ENCODE results near the gene EPHA1. TPM values are rescaled to one million over a fixed set of nuclear protein-coding genes. Genes with fewer than 3 reads are reported as not detected.

The EPHA1 gene
- total and polyA plus RNA-seq, 2 donors (not counting 3 experiments of a cell fraction or from before 2014, with no cell fraction given), result 0.07 TPM; not detected in 1

- Histone ChIP-seq H3K79me2 (ENCODE audit: control insufficient read depth, insufficient read depth, low read length) (peaks cover 52% of the 10 kb centered on the region), H3K4me3 (replicated peaks in 1 of 3; ENCODE audit: insufficient read depth in 1 of 3, low read depth in 1 of 3, low read length in 3 of 3) (peak overlapping the region; percentile 13 to 94 (median 67)), H3K4me1 (ENCODE audit: control insufficient read depth, extremely low read depth, insufficient read depth, low read length) (peaks cover 45% of the 10 kb centered on the region), H4K20me1 (replicated peaks; ENCODE audit: control insufficient read depth, extremely low read depth, insufficient read depth, low read length) (no peaks in the 10 kb centered on the region), H3K9me3 (replicated peaks; ENCODE audit: control insufficient read depth, insufficient read depth, low read length) (no peaks in the 10 kb centered on the region), H3K4me2 (ENCODE audit: insufficient read depth, low read length) (peak overlapping the region; percentile 95), H3K36me3 (ENCODE audit: control insufficient read depth in 2 of 2, extremely low read depth in 1 of 2, insufficient read depth in 2 of 2, low read length in 2 of 2) (peaks cover 3 to 4% of the 10 kb centered on the region in 2 experiments), H3K27me3 (ENCODE audit: control insufficient read depth in 2 of 2, insufficient read depth in 2 of 2, low read length in 2 of 2) (no peaks in the 10 kb centered on the region), H2AFZ (ENCODE audit: low read depth, low read length) (no peak overlapping the region), H3K9ac (replicated peaks; ENCODE audit: extremely low read depth, insufficient read depth, low read length) (peak overlapping the region; percentile 96), H3K9me1 (replicated peaks; ENCODE audit: control insufficient read depth, extremely low read depth, insufficient read depth, low read length) (no peaks in the 10 kb centered on the region), H3K27ac (ENCODE audit: insufficient read depth, low read depth, low read length) (peak overlapping the region; percentile 98)
- ChIA-PET POLR2A (interaction anchor here (0.6 to 2.0 kb wide), 10 partner anchors 8 to 1012 kb away, joined by 3 to 17 read pairs (median 6); no protein-coding TSS in a partner anchor), CTCF (interaction anchor here (0.9 to 2.6 kb wide), 29 partner anchors 8 to 139 kb away, joined by 3 to 25 read pairs (median 7); partner anchors contain the start of genes CASP2 and GSTK1)
- TF ChIP-seq MAX (IDR thresholded peaks at IDR 0.05; ENCODE audit: insufficient read depth, insufficient read length) (no peak), MYC (IDR thresholded peaks at IDR 0.05; ENCODE audit: low read depth, low read length) (no peak), FOS (IDR thresholded peaks at IDR 0.05; ENCODE audit: borderline replicate concordance, insufficient read depth, low read length) (no peak), GATA2 (IDR thresholded peaks at IDR 0.05; ENCODE audit: insufficient read depth, insufficient read length, low read depth, low read length) (no peak), EZH2 (IDR thresholded peaks at IDR 0.05; ENCODE audit: borderline replicate concordance, low read depth, low read length, severe bottlenecking) (no peak), POLR2A (IDR thresholded peaks at IDR 0.05; ENCODE audit: low read depth, low read length) (no peak), JUN (IDR thresholded peaks at IDR 0.05; ENCODE audit: borderline replicate concordance, insufficient read depth, insufficient read length, low read depth) (no peak), POLR2AphosphoS5 (IDR thresholded peaks at IDR 0.05; ENCODE audit: insufficient read depth, low read depth, low read length) (no peak), CTCF (IDR thresholded peaks at IDR 0.05; ENCODE audit: extremely low read depth in 1 of 2, insufficient read depth in 1 of 2, low read depth in 1 of 2, low read length in 2 of 2) (no peak)
- BruUV-seq (replicated peaks), result no TSS peak
- dilution Hi-C loops (cut with MboI; ENCODE audit: extremely low pct_ligation_motif_present, low sequenced_read_pairs) (loop anchor here (25.0 kb wide), 1 partner anchor 133 kb away; no protein-coding TSS in a partner anchor), intact Hi-C loops (cut with micrococcal nuclease) (loop anchor here (1.0 to 5.0 kb wide), 7 partner anchors 15 to 139 kb away; partner anchors contain the start of gene CASP2)
- FAIRE-seq (no peak), DNase-seq (ENCODE audit: low read depth, low spot score) (no peak)
These were observed 28.9 kb downstream of the EPHA1 start for GRCh38 chr7:143379611-143380259.

Measured in endothelial cell of umbilical vein (primary cell).